Measurements from ENCODE around the gene LYRM1. TPM values are rescaled to one million over a fixed set of nuclear protein-coding genes. Genes with fewer than 3 reads are reported as not detected.
"Not testable (repeated sequence)": the region's sequence is repeated elsewhere in the genome, so short reads cannot be mapped to it uniquely, and the experiment has no call there.

LYRM1 gene
- total and polyA plus RNA-seq, 4 donors, result 27.8 to 50.5 (median 31.1) TPM

- 66 to 72% methylated on average over 3 of the region's 3 CpGs for WGBS, 2 donors
- Histone ChIP-seq H3K4me3 (no peak overlapping the region), H3K27ac (ENCODE audit: low read depth in 1 of 2, low read length in 1 of 2) (no peak overlapping the region), H3K36me3 (ENCODE audit: control insufficient read depth in 4 of 4, insufficient read depth in 4 of 4, low read length in 4 of 4) (no peaks in the 10 kb centered on the region), H3K9me3 (ENCODE audit: control insufficient read depth in 4 of 4, insufficient read depth in 3 of 4, low read length in 3 of 4) (no peaks in the 10 kb centered on the region), H3K9ac (ENCODE audit: insufficient read depth in 1 of 2, low read length in 2 of 2) (no peak overlapping the region), H3K4me1 (ENCODE audit: control insufficient read depth in 5 of 5, insufficient read depth in 5 of 5, low read length in 5 of 5) (no peaks in the 10 kb centered on the region), H3K27me3 (ENCODE audit: control insufficient read depth in 3 of 3, insufficient read depth in 3 of 3, low read length in 2 of 3) (no peaks in the 10 kb centered on the region)
- ATAC-seq (ENCODE audit: insufficient read depth, low FRiP score) (no peak), DNase-seq (no peak)
- TF ChIP-seq, protein P1, sequence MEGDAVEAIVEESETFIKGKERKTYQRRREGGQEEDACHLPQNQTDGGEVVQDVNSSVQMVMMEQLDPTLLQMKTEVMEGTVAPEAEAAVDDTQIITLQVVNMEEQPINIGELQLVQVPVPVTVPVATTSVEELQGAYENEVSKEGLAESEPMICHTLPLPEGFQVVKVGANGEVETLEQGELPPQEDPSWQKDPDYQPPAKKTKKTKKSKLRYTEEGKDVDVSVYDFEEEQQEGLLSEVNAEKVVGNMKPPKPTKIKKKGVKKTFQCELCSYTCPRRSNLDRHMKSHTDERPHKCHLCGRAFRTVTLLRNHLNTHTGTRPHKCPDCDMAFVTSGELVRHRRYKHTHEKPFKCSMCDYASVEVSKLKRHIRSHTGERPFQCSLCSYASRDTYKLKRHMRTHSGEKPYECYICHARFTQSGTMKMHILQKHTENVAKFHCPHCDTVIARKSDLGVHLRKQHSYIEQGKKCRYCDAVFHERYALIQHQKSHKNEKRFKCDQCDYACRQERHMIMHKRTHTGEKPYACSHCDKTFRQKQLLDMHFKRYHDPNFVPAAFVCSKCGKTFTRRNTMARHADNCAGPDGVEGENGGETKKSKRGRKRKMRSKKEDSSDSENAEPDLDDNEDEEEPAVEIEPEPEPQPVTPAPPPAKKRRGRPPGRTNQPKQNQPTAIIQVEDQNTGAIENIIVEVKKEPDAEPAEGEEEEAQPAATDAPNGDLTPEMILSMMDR (IDR thresholded peaks at IDR 0.05; ENCODE audit: control extremely low read depth, extremely low read depth), result no peak
Measured at GRCh38 chr16:20968765-20969164, 68.2 kb downstream of the LYRM1 start.

DNA sequence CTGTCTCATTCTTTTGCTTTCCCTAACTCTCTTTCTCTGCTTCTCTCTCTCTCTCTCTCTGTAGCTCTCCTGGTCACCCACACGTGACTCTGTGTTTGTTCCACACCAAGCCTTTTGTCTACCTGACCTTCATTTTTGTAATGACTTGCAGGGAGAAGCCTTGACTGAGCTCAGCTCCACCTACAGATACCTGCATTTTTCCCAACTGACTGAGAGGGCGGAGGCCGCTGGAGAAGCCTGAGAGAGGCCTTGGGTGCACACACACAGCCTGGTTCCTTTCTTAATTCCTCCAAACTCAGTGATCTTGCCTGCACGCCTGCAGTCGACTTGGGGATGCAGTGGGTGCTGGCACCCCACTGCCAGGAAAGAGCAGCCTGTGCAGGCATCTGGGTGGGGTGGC is 68.8 kb downstream of the LYRM1 start:
- Histone ChIP-seq H3K36me3 (ENCODE audit: control insufficient read depth in 4 of 4, insufficient read depth in 4 of 4, low read length in 4 of 4) (no peaks in the 10 kb centered on the region), H3K27ac (ENCODE audit: low read depth in 1 of 2, low read length in 1 of 2) (no peak overlapping the region), H3K9ac (ENCODE audit: insufficient read depth in 1 of 2, low read length in 2 of 2) (no peak overlapping the region), H3K27me3 (ENCODE audit: control insufficient read depth in 3 of 3, insufficient read depth in 3 of 3, low read length in 2 of 3) (no peaks in the 10 kb centered on the region), H3K9me3 (ENCODE audit: control insufficient read depth in 4 of 4, insufficient read depth in 3 of 4, low read length in 3 of 4) (no peaks in the 10 kb centered on the region), H3K4me3 (no peak overlapping the region), H3K4me1 (ENCODE audit: control insufficient read depth in 5 of 5, insufficient read depth in 5 of 5, low read length in 5 of 5) (no peaks in the 10 kb centered on the region)
- no peak for DNase-seq
- WGBS, 2 donors, result 87 to 93% methylated on average over 5 of the region's 5 CpGs
- no peak for ATAC-seq (ENCODE audit: insufficient read depth, low FRiP score)
- TF ChIP-seq, protein P1 (IDR thresholded peaks at IDR 0.05; ENCODE audit: control extremely low read depth, extremely low read depth), result no peak

DNA sequence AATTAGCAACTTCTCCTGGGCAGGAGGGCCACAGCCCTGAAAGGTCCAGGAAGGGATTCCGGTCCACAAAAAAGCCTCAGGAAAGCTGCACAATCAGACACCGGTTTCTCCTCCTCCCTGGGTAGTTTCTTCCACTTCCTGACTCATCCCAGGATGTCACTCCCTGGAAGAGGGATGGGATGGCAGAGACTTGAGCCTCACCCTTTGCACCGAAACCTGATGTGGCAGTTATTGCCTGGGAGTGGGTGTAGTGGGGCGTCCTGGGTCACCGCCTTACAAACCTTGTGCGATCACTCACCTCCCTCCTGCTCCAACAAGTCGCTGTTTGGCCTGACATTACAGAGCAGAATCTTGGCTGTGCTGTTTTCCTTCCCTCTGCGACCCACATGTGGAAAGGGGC is 70.8 kb downstream of the LYRM1 start:
- Histone ChIP-seq H3K9ac (ENCODE audit: insufficient read depth in 1 of 2, low read length in 2 of 2) (no peak overlapping the region), H3K27me3 (ENCODE audit: control insufficient read depth in 3 of 3, insufficient read depth in 3 of 3, low read length in 2 of 3) (no peaks in the 10 kb centered on the region), H3K36me3 (ENCODE audit: control insufficient read depth in 4 of 4, insufficient read depth in 4 of 4, low read length in 4 of 4) (no peaks in the 10 kb centered on the region), H3K27ac (ENCODE audit: low read depth in 1 of 2, low read length in 1 of 2) (no peak overlapping the region), H3K4me1 (ENCODE audit: control insufficient read depth in 5 of 5, insufficient read depth in 5 of 5, low read length in 5 of 5) (no peaks in the 10 kb centered on the region), H3K4me3 (no peak overlapping the region), H3K9me3 (ENCODE audit: control insufficient read depth in 4 of 4, insufficient read depth in 3 of 4, low read length in 3 of 4) (no peaks in the 10 kb centered on the region)
- TF ChIP-seq, protein P1 (IDR thresholded peaks at IDR 0.05; ENCODE audit: control extremely low read depth, extremely low read depth), result no peak
- ATAC-seq (ENCODE audit: insufficient read depth, low FRiP score), result no peak
- 86% methylated on average over 8 of the region's 8 CpGs for WGBS, 2 donors
- no peak for DNase-seq

- ATAC-seq (ENCODE audit: insufficient read depth, low FRiP score); H3K36me3 ChIP-seq (ENCODE audit: control insufficient read depth in 4 of 4, insufficient read depth in 4 of 4, low read length in 4 of 4); H3K4me1 ChIP-seq (ENCODE audit: control insufficient read depth in 5 of 5, insufficient read depth in 5 of 5, low read length in 5 of 5); H3K9me3 ChIP-seq (ENCODE audit: control insufficient read depth in 4 of 4, insufficient read depth in 3 of 4, low read length in 3 of 4); H3K27ac ChIP-seq (ENCODE audit: low read depth in 1 of 2, low read length in 1 of 2); H3K4me3 ChIP-seq; DNase-seq; H3K27me3 ChIP-seq (ENCODE audit: control insufficient read depth in 3 of 3, insufficient read depth in 3 of 3, low read length in 2 of 3); H3K9ac ChIP-seq (ENCODE audit: insufficient read depth in 1 of 2, low read length in 2 of 2): not testable (repeated sequence)
- WGBS, 2 donors, result 87 to 92% methylated on average over 4 of the region's 4 CpGs
Measured at GRCh38 chr16:20973201-20973600, 72.6 kb downstream of the LYRM1 start.

Other genes starting within 250 kb of the LYRM1 start
- gene ACSM1, start 203.1 kb upstream of the LYRM1 start, total RNA-seq, result 1 to 10 TPM in 1 of 2 donors, under 1 TPM in 1; 0.20 to 1.1 TPM
- under 1 TPM; 0.24 to 0.33 TPM for gene ACSM1, start 203.1 kb upstream of the LYRM1 start, polyA plus RNA-seq
- gene THUMPD1, start 159.0 kb upstream of the LYRM1 start, total RNA-seq, result 10 to 100 TPM; 33.2 to 64.1 TPM
- 10 to 100 TPM; 16.2 to 19.5 TPM for gene THUMPD1, start 159.0 kb upstream of the LYRM1 start, polyA plus RNA-seq
- gene ACSM3, start 136.8 kb upstream of the LYRM1 start, total RNA-seq, result 10 to 100 TPM; 23.0 to 31.6 TPM
- gene ACSM3, start 136.8 kb upstream of the LYRM1 start, polyA plus RNA-seq, result 10 to 100 TPM; 10.3 to 48.6 TPM
- 10 to 100 TPM; 12.5 to 29.7 TPM for gene ERI2, start 94.3 kb upstream of the LYRM1 start, total RNA-seq
- 1 to 10 TPM; 5.9 to 9.3 TPM for gene ERI2, start 94.3 kb upstream of the LYRM1 start, polyA plus RNA-seq
- gene REXO5, start 94.2 kb upstream of the LYRM1 start, total RNA-seq, result 1 to 10 TPM; 2.7 to 6.3 TPM
- under 1 TPM; 0.73 to 0.84 TPM for gene REXO5, start 94.2 kb upstream of the LYRM1 start, polyA plus RNA-seq
- 10 to 100 TPM; 12.2 to 27.8 TPM for gene DCUN1D3, start 413 bp upstream of the LYRM1 start, total RNA-seq
- 1 to 10 TPM; 6.1 to 6.6 TPM for gene DCUN1D3, start 413 bp upstream of the LYRM1 start, polyA plus RNA-seq

Measured in lung (tissue), 12 donors.